GM12878 (cell line): Measurements from ENCODE around the gene DAPK3. TPM values are rescaled to one million over a fixed set of nuclear protein-coding genes. Genes with fewer than 3 reads are reported as not detected.

Experiments used
- ATAC-seq: fragments of 200-7000 bp; cut with Tn5 transposase; 3 replicates; pipeline ENCODE4 v1.9.1; 2020; ENCODE audit warnings: mild to moderate bottlenecking, moderate library complexity
- BruUV-seq: library from RNA; stranded (reverse); fragments of 400-500 nt; replicated peaks from 2 replicates; lab custom pipeline; 2021; lab: Mats Ljungman, UMichigan
- CTCF ChIA-PET: fragments of 300-600 bp; sonication (Branson Sonifier 250); formaldehyde crosslinking; extraction: SDS; loops from one replicate; lab custom pipeline; 2021; ENCODE audit warnings: inconsistent platforms; lab: Yijun Ruan, JAX
- POLR2A ChIA-PET: fragments of 350-600 bp; formaldehyde crosslinking; extraction: SDS; loops from one replicate; lab custom pipeline; 2021; ENCODE audit warnings: inconsistent platforms; lab: Charles Lee
- RAD21 ChIA-PET: fragments of 300-600 bp; sonication (Branson Sonifier 250); formaldehyde crosslinking; loops from one replicate; lab custom pipeline; 2023; ENCODE audit warnings: antibody characterized with exemption; ENCODE audit not compliant: unreplicated experiment; lab: Charles Lee
- SMC1A ChIA-PET: fragments of 300-600 bp; sonication (Branson Sonifier 250); formaldehyde crosslinking; loops from one replicate; lab custom pipeline; 2023; ENCODE audit not compliant: unreplicated experiment, uncharacterized antibody; lab: Charles Lee
- DNase-seq: peaks from one replicate; pipeline ENCODE4 v3.0.0-alpha.2; 2011; ENCODE audit warnings: low read depth, low spot score
- FAIRE-seq: peaks from 3 replicates; lab custom pipeline; 2011; peaks lifted over from hg19 to GRCh38; lab: Jason Lieb, UNC
- H2AFZ ChIP-seq: 2 replicates; pipeline ENCODE4 v1.6.0; 2011; ENCODE audit warnings: low read depth, low read length, control low read depth; ENCODE audit not compliant: control insufficient read depth
- H3K27ac ChIP-seq: 2 replicates; pipeline ENCODE4 v1.5.1; 2011; ENCODE audit warnings: control low read depth; ENCODE audit not compliant: control insufficient read depth, insufficient read depth
- H3K27me3 ChIP-seq, 2 experiments: replicated peaks in 1 of 2; 2 replicates each; pipeline versions ENCODE4 v1.6.0 to v1.6.1; 2011; ENCODE audit warnings: low read length in 1 of 2; ENCODE audit not compliant: control insufficient read depth in 2 of 2, insufficient read depth in 2 of 2
- H3K36me3 ChIP-seq, 2 experiments: 2 replicates each; pipeline ENCODE4 v1.5.1; 2011; ENCODE audit warnings: low read length in 1 of 2; ENCODE audit not compliant: control insufficient read depth in 2 of 2, insufficient read depth in 2 of 2
- H3K4me1 ChIP-seq: 2 replicates; pipeline ENCODE4 v1.6.1; 2011; ENCODE audit warnings: mild to moderate bottlenecking, low read length, moderate library complexity, mixed read lengths; ENCODE audit not compliant: control insufficient read depth, insufficient read depth
- H3K4me2 ChIP-seq: 2 replicates; pipeline ENCODE4 v1.6.0; 2011; ENCODE audit warnings: control low read depth; ENCODE audit not compliant: control insufficient read depth, insufficient read depth
- H3K4me3 ChIP-seq: fragments of 200-600 bp; sonication (generic); 2 replicates; pipeline ENCODE4 v1.5.1; 2016
- H3K79me2 ChIP-seq: 2 replicates; pipeline ENCODE4 v1.6.0; 2011; ENCODE audit warnings: low read length; ENCODE audit not compliant: control insufficient read depth, insufficient read depth
- H3K9ac ChIP-seq: 2 replicates; pipeline ENCODE4 v1.8.0; 2011; ENCODE audit warnings: low read length, control low read depth, mixed read lengths; ENCODE audit not compliant: control insufficient read depth, insufficient read depth
- H3K9me3 ChIP-seq: replicated peaks from 3 replicates; pipeline ENCODE4 v1.5.1; 2011; ENCODE audit warnings: mild to moderate bottlenecking, low read length; ENCODE audit not compliant: control insufficient read depth, insufficient read depth
- H4K20me1 ChIP-seq: 2 replicates; pipeline ENCODE4 v1.6.0; 2011; ENCODE audit not compliant: control insufficient read depth, insufficient read depth
- CHD2 ChIP-seq: IDR thresholded peaks from 2 replicates; pipeline ENCODE4 v1.6.1; 2011; ENCODE audit warnings: low read depth, low read length, improper control_type of control experiment, borderline replicate concordance
- NR2C1 ChIP-seq: fragments of 450-650 bp; IDR thresholded peaks from 2 replicates; pipeline ENCODE4 v1.6.1; 2017; ENCODE audit warnings: antibody characterized with exemption, mild to moderate bottlenecking, moderate library complexity
- POLR2AphosphoS5 ChIP-seq: IDR thresholded peaks from 2 replicates; pipeline ENCODE4 v1.6.1; 2011; ENCODE audit warnings: mild to moderate bottlenecking, low read length, inconsistent platforms
- RELA ChIP-seq: fragments of 450-650 bp; IDR thresholded peaks from 2 replicates; pipeline ENCODE4 v1.8.0; 2014; ENCODE audit warnings: borderline replicate concordance; ENCODE audit not compliant: partially characterized antibody
- WGBS: methylation state at CpG from one replicate; pipeline ENCODE4 v1.1.6; 2016; ENCODE audit warnings: low lambda C conversion rate; ENCODE audit not compliant: insufficient replicate concordance, insufficient coverage; ENCODE audit errors: missing lambda C conversion rate; 5-methylcytosine and 5-hydroxymethylcytosine counted together
- in situ Hi-C: fragments of 300-500 bp; cut with MboI; formaldehyde crosslinking; loops from 9 replicates; pipeline ENCODE4 v1.14.3; 2018; ENCODE audit warnings: mixed read lengths
- intact Hi-C: fragments of 100-400 bp; cut with micrococcal nuclease; formaldehyde crosslinking; loops from one replicate; pipeline ENCODE4 v1.14.2; 2022; ENCODE audit not compliant: unreplicated experiment
- polyA plus RNA-seq, 11 experiments: library from polyadenylated mRNA; depleted of rRNA in 4 of 11; unstranded in 6 of 11; stranded (reverse) in 5 of 11; fragments of >200 nt; fragmentation: Nextera tagmentation in 4 of 11; fragmentation: Illumina TruSeq in 1 of 11; extraction: Ambion mirVana in 4 of 11; extraction: Trizol in 1 of 11; gene quantifications; 1 replicate in 1 of 11; 2 replicates in 10 of 11; pipeline versions ENCODE4 v1.2.1 to v1.2.3, GENCODE V29; 2011 to 2016; ENCODE audit warnings: inconsistent platforms in 2 of 11, missing spikeins in 2 of 11, low read depth in 1 of 11
- total RNA-seq, 4 experiments: library from RNA; depleted of rRNA in 3 of 4; stranded (reverse); fragments of >200 nt in 3 of 4; fragmentation: Illumina TruSeq in 1 of 4; extraction: Trizol in 1 of 4; gene quantifications; 2 replicates each; pipeline versions ENCODE4 v1.2.1 to v1.2.3, GENCODE V29; 2013 to 2021
- TF ChIP-seq, protein P1 (sequence below): fragments of 450-650 bp; IDR thresholded peaks from 2 replicates; pipeline ENCODE4 v1.6.1; 2016; ENCODE audit warnings: mild to moderate bottlenecking, moderate library complexity, borderline replicate concordance

DAPK3 gene
- total and polyA plus RNA-seq, 10 of the 15 experiments (the other 5 are each of a cell fraction or from before 2014, with no cell fraction given): 0.13 to 46.4 (median 24.8) TPM

DNA sequence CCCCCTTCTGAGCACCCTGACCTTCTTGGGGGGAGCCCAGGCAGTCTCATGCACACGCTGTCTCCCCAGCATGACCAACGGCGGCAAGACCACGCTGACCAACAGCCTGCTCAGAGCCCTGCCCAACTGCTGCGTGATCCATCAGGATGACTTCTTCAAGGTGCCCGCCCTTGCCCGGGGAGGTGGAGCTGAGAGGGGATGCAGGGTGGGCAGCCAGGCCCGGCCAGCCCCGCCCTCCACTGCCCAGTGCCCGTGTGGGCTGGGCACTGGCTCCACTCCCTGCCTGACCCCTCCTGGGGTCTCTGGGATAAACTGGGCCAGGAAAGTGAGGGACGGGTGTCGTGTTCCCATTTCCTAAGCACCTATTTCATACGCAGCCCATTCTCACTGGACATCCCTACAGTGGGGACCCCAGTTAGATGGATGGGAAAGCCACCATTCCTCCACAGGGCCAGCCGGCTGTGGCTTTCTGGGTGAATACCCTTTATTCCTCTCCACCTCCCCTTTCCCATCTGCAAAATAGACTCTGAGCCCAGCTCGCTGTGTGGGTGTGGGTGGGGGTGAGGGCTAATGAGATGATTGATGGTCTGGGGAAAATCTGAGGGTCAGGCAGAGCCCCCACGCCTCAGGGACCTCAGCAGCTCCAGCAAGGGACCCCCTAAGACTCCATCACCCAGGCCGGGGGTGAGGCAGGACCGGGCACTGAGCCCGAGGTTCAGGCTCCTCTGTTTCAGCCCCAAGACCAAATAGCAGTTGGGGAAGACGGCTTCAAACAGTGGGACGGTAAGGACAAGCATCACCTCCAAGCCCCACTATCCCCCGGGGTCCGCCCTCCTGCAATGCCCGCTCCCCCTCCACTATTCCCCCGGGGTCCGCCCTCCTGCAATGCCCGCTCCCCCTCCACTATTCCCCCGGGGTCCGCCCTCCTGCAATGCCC lies 34.1 kb downstream of the DAPK3 start:
- intact Hi-C loops: no loop called here
- 38% methylated on average over 24 of the region's 29 CpGs for WGBS
- H3K4me1 ChIP-seq: no peaks in the 10 kb centered on the region
- RAD21 ChIA-PET: no interaction called here
- no peaks in the 10 kb centered on the region for H3K79me2 ChIP-seq
- POLR2A ChIA-PET: no interaction called here
- in situ Hi-C loops: no loop called here
- no peaks in the 10 kb centered on the region for H3K36me3 ChIP-seq
- no peak overlapping the region for H2AFZ ChIP-seq
- FAIRE-seq: no peak
- no peak overlapping the region for H3K9ac ChIP-seq
- DNase-seq: no peak
- TF ChIP-seq CHD2 (no peak), POLR2AphosphoS5 (no peak), NR2C1 (no peak), RELA (no peak)
- TF ChIP-seq, protein P1, sequence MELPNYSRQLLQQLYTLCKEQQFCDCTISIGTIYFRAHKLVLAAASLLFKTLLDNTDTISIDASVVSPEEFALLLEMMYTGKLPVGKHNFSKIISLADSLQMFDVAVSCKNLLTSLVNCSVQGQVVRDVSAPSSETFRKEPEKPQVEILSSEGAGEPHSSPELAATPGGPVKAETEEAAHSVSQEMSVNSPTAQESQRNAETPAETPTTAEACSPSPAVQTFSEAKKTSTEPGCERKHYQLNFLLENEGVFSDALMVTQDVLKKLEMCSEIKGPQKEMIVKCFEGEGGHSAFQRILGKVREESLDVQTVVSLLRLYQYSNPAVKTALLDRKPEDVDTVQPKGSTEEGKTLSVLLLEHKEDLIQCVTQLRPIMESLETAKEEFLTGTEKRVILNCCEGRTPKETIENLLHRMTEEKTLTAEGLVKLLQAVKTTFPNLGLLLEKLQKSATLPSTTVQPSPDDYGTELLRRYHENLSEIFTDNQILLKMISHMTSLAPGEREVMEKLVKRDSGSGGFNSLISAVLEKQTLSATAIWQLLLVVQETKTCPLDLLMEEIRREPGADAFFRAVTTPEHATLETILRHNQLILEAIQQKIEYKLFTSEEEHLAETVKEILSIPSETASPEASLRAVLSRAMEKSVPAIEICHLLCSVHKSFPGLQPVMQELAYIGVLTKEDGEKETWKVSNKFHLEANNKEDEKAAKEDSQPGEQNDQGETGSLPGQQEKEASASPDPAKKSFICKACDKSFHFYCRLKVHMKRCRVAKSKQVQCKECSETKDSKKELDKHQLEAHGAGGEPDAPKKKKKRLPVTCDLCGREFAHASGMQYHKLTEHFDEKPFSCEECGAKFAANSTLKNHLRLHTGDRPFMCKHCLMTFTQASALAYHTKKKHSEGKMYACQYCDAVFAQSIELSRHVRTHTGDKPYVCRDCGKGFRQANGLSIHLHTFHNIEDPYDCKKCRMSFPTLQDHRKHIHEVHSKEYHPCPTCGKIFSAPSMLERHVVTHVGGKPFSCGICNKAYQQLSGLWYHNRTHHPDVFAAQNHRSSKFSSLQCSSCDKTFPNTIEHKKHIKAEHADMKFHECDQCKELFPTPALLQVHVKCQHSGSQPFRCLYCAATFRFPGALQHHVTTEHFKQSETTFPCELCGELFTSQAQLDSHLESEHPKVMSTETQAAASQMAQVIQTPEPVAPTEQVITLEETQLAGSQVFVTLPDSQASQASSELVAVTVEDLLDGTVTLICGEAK: no peak
- no peak overlapping the region for H3K4me2 ChIP-seq
- ATAC-seq: no peak
- H3K4me3 ChIP-seq: no peak overlapping the region
- no peaks in the 10 kb centered on the region; a peak in 1 of 4 replicates for H3K27me3 ChIP-seq
- CTCF ChIA-PET: no interaction called here
- no peak overlapping the region for H3K27ac ChIP-seq
- SMC1A ChIA-PET: no interaction called here
- no peaks in the 10 kb centered on the region for H3K9me3 ChIP-seq
- no peaks in the 10 kb centered on the region for H4K20me1 ChIP-seq
- BruUV-seq: no TSS peak
